ENCODE measurements around the gene FNBP1.

FNBP1 gene

GRCh38 chr9:129879103-129879699 is 163.8 kb downstream of the FNBP1 start:
- Histone ChIP-seq H3K27me3 (ENCODE audit: insufficient read depth, low read length, poor library complexity, severe bottlenecking) (no peaks in the 10 kb centered on the region), H3K4me1 (ENCODE audit: insufficient read depth, low read length, poor library complexity, severe bottlenecking) (peaks cover 4% of the 10 kb centered on the region), H2AFZ (ENCODE audit: low read length) (no peak overlapping the region), H3K4me2 (ENCODE audit: low read depth, low read length, poor library complexity, severe bottlenecking) (no peak overlapping the region), H3K36me3 (ENCODE audit: insufficient read depth, low read length) (peaks cover 6% of the 10 kb centered on the region; the same call in 1 of the 2 replicates), H3K4me3 (ENCODE audit: low read length, poor library complexity, severe bottlenecking) (no peak overlapping the region), H3K9ac (ENCODE audit: low read depth, low read length, poor library complexity, severe bottlenecking) (no peak overlapping the region), H3K9me2 (replicated peaks; ENCODE audit: low read depth, low read length) (no peaks in the 10 kb centered on the region), H4K20me1 (ENCODE audit: insufficient read depth, low read length, poor library complexity, severe bottlenecking) (no peaks in the 10 kb centered on the region), H3F3A (ENCODE audit: low read depth) (no peaks in the 10 kb centered on the region), H3K79me2 (ENCODE audit: insufficient read depth, low read length) (0 out of 2 replicates have a peak, but pooled peaks cover 3% of the 10 kb centered on the region), H3K9me3 (ENCODE audit: insufficient read depth, low read depth, low read length) (no peaks in the 10 kb centered on the region)
- no peak for TF ChIP-seq CTCF (conservative IDR thresholded peaks at IDR 0.05; ENCODE audit: low read length)
- no peak for TF ChIP-seq EZH2phosphoT487 (IDR thresholded peaks at IDR 0.05; ENCODE audit: borderline replicate concordance)

- no peaks in the 10 kb centered on the region for H4K20me1 ChIP-seq (ENCODE audit: insufficient read depth, low read length, poor library complexity, severe bottlenecking)
- no peak overlapping the region for H3K4me2 ChIP-seq (ENCODE audit: low read depth, low read length, poor library complexity, severe bottlenecking)
- peaks cover 6% of the 10 kb centered on the region; the same call in 1 of the 2 replicates for H3K36me3 ChIP-seq (ENCODE audit: insufficient read depth, low read length)
- no peaks in the 10 kb centered on the region for H3K9me3 ChIP-seq (ENCODE audit: insufficient read depth, low read depth, low read length)
- H3K9ac ChIP-seq (ENCODE audit: low read depth, low read length, poor library complexity, severe bottlenecking), result no peak overlapping the region
- H3K27me3 ChIP-seq (ENCODE audit: insufficient read depth, low read length, poor library complexity, severe bottlenecking), result no peaks in the 10 kb centered on the region
- H3K9me2 ChIP-seq (replicated peaks; ENCODE audit: low read depth, low read length), result no peaks in the 10 kb centered on the region
- no peaks in the 10 kb centered on the region for H3K4me1 ChIP-seq (ENCODE audit: insufficient read depth, low read length, poor library complexity, severe bottlenecking)
- no peak overlapping the region for H3K4me3 ChIP-seq (ENCODE audit: low read length, poor library complexity, severe bottlenecking)
- no peaks in the 10 kb centered on the region for H3K79me2 ChIP-seq (ENCODE audit: insufficient read depth, low read length)
- H2AFZ ChIP-seq (ENCODE audit: low read length), result no peak overlapping the region
- TF ChIP-seq EZH2phosphoT487 (IDR thresholded peaks at IDR 0.05; ENCODE audit: borderline replicate concordance) (no peak), CTCF (conservative IDR thresholded peaks at IDR 0.05; ENCODE audit: low read length) (no peak)
- no peaks in the 10 kb centered on the region for H3F3A ChIP-seq (ENCODE audit: low read depth)
Observed at GRCh38 chr9:129878291-129878690, 164.7 kb downstream of the FNBP1 start.

GRCh38 chr9:129876815-129877214 is 166.2 kb downstream of the FNBP1 start:
- no peaks in the 10 kb centered on the region for H3K27me3 ChIP-seq (ENCODE audit: insufficient read depth, low read length, poor library complexity, severe bottlenecking)
- H3F3A ChIP-seq (ENCODE audit: low read depth), result no peaks in the 10 kb centered on the region
- peaks cover 6% of the 10 kb centered on the region; the same call in 1 of the 2 replicates for H3K36me3 ChIP-seq (ENCODE audit: insufficient read depth, low read length)
- H2AFZ ChIP-seq (ENCODE audit: low read length), result no peak overlapping the region
- H3K4me3 ChIP-seq (ENCODE audit: low read length, poor library complexity, severe bottlenecking), result no peak overlapping the region
- no peaks in the 10 kb centered on the region for H3K9me2 ChIP-seq (replicated peaks; ENCODE audit: low read depth, low read length)
- TF ChIP-seq CTCF (conservative IDR thresholded peaks at IDR 0.05; ENCODE audit: low read length), result no peak
- no peak for TF ChIP-seq EZH2phosphoT487 (IDR thresholded peaks at IDR 0.05; ENCODE audit: borderline replicate concordance)
- no peaks in the 10 kb centered on the region for H3K79me2 ChIP-seq (ENCODE audit: insufficient read depth, low read length)
- no peaks in the 10 kb centered on the region for H3K9me3 ChIP-seq (ENCODE audit: insufficient read depth, low read depth, low read length)
- no peak overlapping the region for H3K4me2 ChIP-seq (ENCODE audit: low read depth, low read length, poor library complexity, severe bottlenecking)
- H4K20me1 ChIP-seq (ENCODE audit: insufficient read depth, low read length, poor library complexity, severe bottlenecking), result no peaks in the 10 kb centered on the region
- no peaks in the 10 kb centered on the region for H3K4me1 ChIP-seq (ENCODE audit: insufficient read depth, low read length, poor library complexity, severe bottlenecking)
- no peak overlapping the region for H3K9ac ChIP-seq (ENCODE audit: low read depth, low read length, poor library complexity, severe bottlenecking)

Data from Loucy (cell line).